Upper lobe of right lung (tissue), 1 donor: Measurements from ENCODE around the gene IDE. TPM values are rescaled to one million over a fixed set of nuclear protein-coding genes. Genes with fewer than 3 reads are reported as not detected.
"Not testable (repeated sequence)": the region's sequence is repeated elsewhere in the genome, so short reads cannot be mapped to it uniquely, and the experiment has no call there.

Experiments used
- ATAC-seq: fragments of 200-7000 bp; cut with Tn5 transposase; one replicate; pipeline ENCODE4 v1.9.1; 2020; ENCODE audit warnings: mild to moderate bottlenecking, moderate library complexity
- DNase-seq: peaks from one replicate; pipeline ENCODE4 v3.0.0-alpha.2; 2020
- H3K27ac ChIP-seq: fragments of 200-600 bp; one replicate; pipeline ENCODE4 v1.8.0; 2022
- H3K27me3 ChIP-seq: fragments of 200-600 bp; one replicate; pipeline ENCODE4 v1.8.0; 2022; ENCODE audit warnings: mild to moderate bottlenecking
- H3K36me3 ChIP-seq: fragments of 200-600 bp; one replicate; pipeline ENCODE4 v1.8.0; 2022
- H3K4me1 ChIP-seq: fragments of 200-600 bp; one replicate; pipeline ENCODE4 v1.8.0; 2022
- H3K4me3 ChIP-seq: fragments of 200-600 bp; one replicate; pipeline ENCODE4 v1.8.0; 2022; ENCODE audit warnings: mild to moderate bottlenecking
- H3K9me3 ChIP-seq: fragments of 200-600 bp; one replicate; pipeline ENCODE4 v1.8.0; 2022
- CTCF ChIP-seq: fragments of 200-600 bp; IDR thresholded peaks from one replicate; pipeline ENCODE4 v1.8.0; 2022; ENCODE audit warnings: antibody characterized with exemption
- intact Hi-C: fragments of 100-400 bp; cut with DNase I; formaldehyde crosslinking; loops from one replicate; pipeline ENCODE4 v1.11.0; 2022
- total RNA-seq: library from RNA; stranded (reverse); fragmentation: NEBNext Ultra II Directional; extraction: Animal tissue kit (Norgen Biotek cat#: 25700); gene quantifications from one replicate; pipeline ENCODE4 v1.2.1, GENCODE V29; 2021
- donor health status: DM: no; HTN: yes; CAD: no; lungs with severe emphysema.

Gene IDE
- total RNA-seq, 1 donor from 2014 or later: 35.2 TPM

DNA sequence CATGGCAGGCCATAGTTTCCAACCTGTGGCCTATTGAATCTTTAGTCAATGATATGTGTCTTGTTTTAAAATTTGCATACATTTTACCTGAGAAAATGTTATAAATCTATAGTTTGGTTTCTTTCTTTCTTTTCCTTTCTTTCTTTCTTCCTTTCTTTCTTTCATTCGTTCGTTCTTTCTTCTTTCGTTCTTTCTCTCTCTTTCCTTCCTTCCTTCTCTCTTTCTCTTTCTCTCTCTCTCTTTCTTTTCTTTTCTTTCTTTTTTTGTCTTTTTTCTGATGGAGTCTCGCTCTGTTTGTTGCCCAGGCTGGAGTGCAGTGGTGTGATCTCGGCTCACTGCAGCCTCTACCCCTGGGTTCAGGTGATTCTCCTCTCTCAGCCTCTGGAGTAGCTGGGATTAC is 133.3 kb downstream of the IDE start:
- H3K27ac ChIP-seq: no peak overlapping the region
- ATAC-seq: no peak
- intact Hi-C loops: no loop called here

GRCh38 chr10:92438220-92438619 is 135.7 kb downstream of the IDE start:
- H3K4me3 ChIP-seq: no peak overlapping the region
- no peaks in the 10 kb centered on the region for H3K4me1 ChIP-seq
- ATAC-seq (no peak), DNase-seq (no peak)
- no peaks in the 10 kb centered on the region for H3K36me3 ChIP-seq
- no peaks in the 10 kb centered on the region for H3K9me3 ChIP-seq
- intact Hi-C loops: no loop called here
- no peak overlapping the region for H3K27ac ChIP-seq
- H3K27me3 ChIP-seq: no peaks in the 10 kb centered on the region
- no peak for TF ChIP-seq CTCF

More for the DNA sequence above, 133.3 kb downstream of the IDE start:
- H3K4me1 ChIP-seq: no peaks in the 10 kb centered on the region
- no peaks in the 10 kb centered on the region for H3K27me3 ChIP-seq
- no peak overlapping the region for H3K4me3 ChIP-seq
- no peak for TF ChIP-seq CTCF
- H3K9me3 ChIP-seq: no peaks in the 10 kb centered on the region
- no peaks in the 10 kb centered on the region for H3K36me3 ChIP-seq
- no peak for DNase-seq

- H3K36me3 ChIP-seq: no peaks in the 10 kb centered on the region
- TF ChIP-seq CTCF: no peak
- H3K27me3 ChIP-seq: no peaks in the 10 kb centered on the region
- intact Hi-C loops: no loop called here
- DNase-seq (no peak), ATAC-seq (no peak)
- H3K27ac ChIP-seq: no peak overlapping the region
- no peak overlapping the region for H3K4me3 ChIP-seq
- H3K4me1 ChIP-seq: no peaks in the 10 kb centered on the region
- H3K9me3 ChIP-seq: no peaks in the 10 kb centered on the region
These were observed 137.3 kb downstream of the IDE start for GRCh38 chr10:92436611-92437010.

DNA sequence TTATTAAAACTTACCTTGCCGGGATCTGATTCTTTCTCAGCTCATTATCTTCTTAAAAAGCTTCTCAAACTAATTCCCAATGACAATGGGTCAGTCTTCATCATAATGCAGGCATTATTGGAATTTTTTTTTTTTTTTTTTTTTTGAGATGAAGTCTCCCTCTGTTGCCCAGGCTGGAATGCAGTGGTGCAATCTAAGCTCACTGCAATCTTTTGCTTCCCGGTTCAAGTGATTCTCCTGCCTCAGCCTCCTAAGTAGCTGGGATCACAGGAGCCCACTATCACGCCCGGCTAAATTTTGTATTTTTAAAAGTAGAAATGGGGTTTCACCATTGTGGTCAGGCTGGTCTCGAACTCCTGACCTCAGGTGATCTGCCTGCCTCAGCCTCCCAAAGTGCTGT is 137.8 kb downstream of the IDE start:
- H3K4me3 ChIP-seq, H3K9me3 ChIP-seq, H3K27me3 ChIP-seq, intact Hi-C loops, H3K4me1 ChIP-seq, ATAC-seq, DNase-seq, H3K36me3 ChIP-seq, H3K27ac ChIP-seq: not testable (repeated sequence)

DNA sequence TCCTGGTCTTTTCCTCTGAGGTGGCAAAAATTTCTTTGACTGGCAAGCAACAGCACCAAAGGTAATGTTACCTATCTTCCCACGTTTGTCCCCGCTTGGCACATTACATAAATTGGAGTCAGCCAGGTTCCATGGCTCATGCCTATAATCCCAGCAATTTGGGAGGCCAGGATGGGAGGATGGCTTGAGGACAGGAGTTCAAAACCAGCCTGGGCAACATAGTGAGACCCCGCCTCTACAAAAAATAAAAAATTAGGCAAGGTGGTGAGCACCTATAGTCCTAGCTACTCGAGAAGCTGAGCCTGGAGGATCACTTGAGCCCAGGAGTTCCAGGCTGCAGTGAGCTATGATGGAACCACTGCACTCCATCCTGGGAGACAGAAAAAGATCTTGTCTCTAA is 139.5 kb downstream of the IDE start:
- no peak for ATAC-seq
- intact Hi-C loops: loop anchor here (5.0 kb wide), 1 partner anchor 357 kb away; no protein-coding TSS in a partner anchor

GRCh38 chr10:92432596-92432995 is 141.3 kb downstream of the IDE start:
- no peak for TF ChIP-seq CTCF
- H3K9me3 ChIP-seq: no peaks in the 10 kb centered on the region
- no peaks in the 10 kb centered on the region for H3K36me3 ChIP-seq
- no peaks in the 10 kb centered on the region for H3K4me1 ChIP-seq
- no peak overlapping the region for H3K4me3 ChIP-seq
- intact Hi-C loops: loop anchor here (5.0 kb wide), 1 partner anchor 355 kb away; no protein-coding TSS in a partner anchor
- no peaks in the 10 kb centered on the region for H3K27me3 ChIP-seq
- H3K27ac ChIP-seq: no peak overlapping the region
- no peak for ATAC-seq
- DNase-seq: no peak

More for the DNA sequence above, 139.5 kb downstream of the IDE start:
- no peaks in the 10 kb centered on the region for H3K27me3 ChIP-seq
- no peaks in the 10 kb centered on the region for H3K9me3 ChIP-seq
- H3K27ac ChIP-seq: no peak overlapping the region
- no peaks in the 10 kb centered on the region for H3K36me3 ChIP-seq
- no peak for TF ChIP-seq CTCF
- no peak for DNase-seq
- H3K4me1 ChIP-seq: no peaks in the 10 kb centered on the region
- H3K4me3 ChIP-seq: no peak overlapping the region
